Memory B cell (primary cell): ENCODE data around the gene MAML2.

Experiments used
- ATAC-seq: fragments of 150-1000 bp; cut with Tn5 transposase; 2 replicates; pipeline ENCODE4 v1.10.0; 2021; ENCODE audit warnings: low read depth, mild to moderate bottlenecking, moderate library complexity
- DNase-seq, 2 donors: peaks; one replicate each; pipeline ENCODE4 v3.0.0; 2022; ENCODE audit warnings: low spot score in 2 of 2
- H3K27ac Mint-ChIP-seq: one replicate; pipeline ENCODE4 v1.8.0; 2022; ENCODE audit warnings: mild to moderate bottlenecking, moderate library complexity, mixed read lengths
- H3K27me3 Mint-ChIP-seq: one replicate; pipeline ENCODE4 v1.8.0; 2022; ENCODE audit warnings: mixed read lengths
- H3K36me3 Mint-ChIP-seq: one replicate; pipeline ENCODE4 v1.8.0; 2022; ENCODE audit warnings: mild to moderate bottlenecking, mixed read lengths
- H3K4me1 Mint-ChIP-seq: one replicate; pipeline ENCODE4 v1.8.0; 2022; ENCODE audit warnings: mixed read lengths
- H3K4me3 Mint-ChIP-seq: one replicate; pipeline ENCODE4 v1.8.0; 2022; ENCODE audit warnings: mild to moderate bottlenecking, moderate library complexity, mixed read lengths
- H3K9me3 Mint-ChIP-seq: one replicate; pipeline ENCODE4 v1.8.0; 2022; ENCODE audit warnings: mixed read lengths

MAML2 gene

GRCh38 chr11:96332126-96332771 lies 10.7 kb downstream of the MAML2 start:
- H3K9me3 Mint-ChIP-seq = no peaks in the 10 kb centered on the region
- H3K4me3 Mint-ChIP-seq = no peak overlapping the region
- peaks cover 11% of the 10 kb centered on the region for H3K36me3 Mint-ChIP-seq
- DNase-seq (no peak), ATAC-seq (no peak)
- no peak overlapping the region for H3K27ac Mint-ChIP-seq
- H3K27me3 Mint-ChIP-seq = no peaks in the 10 kb centered on the region
- H3K4me1 Mint-ChIP-seq = peaks cover 29% of the 10 kb centered on the region

- H3K9me3 Mint-ChIP-seq = no peaks in the 10 kb centered on the region
- peaks cover 11% of the 10 kb centered on the region for H3K36me3 Mint-ChIP-seq
- no peak overlapping the region for H3K4me3 Mint-ChIP-seq
- no peaks in the 10 kb centered on the region for H3K27me3 Mint-ChIP-seq
- H3K27ac Mint-ChIP-seq = no peak overlapping the region
- DNase-seq (no peak), ATAC-seq (no peak)
- H3K4me1 Mint-ChIP-seq = peaks cover 31% of the 10 kb centered on the region
These were observed 11.3 kb downstream of the MAML2 start for GRCh38 chr11:96331699-96332116.

GRCh38 chr11:96330511-96330859 lies 12.5 kb downstream of the MAML2 start:
- DNase-seq = no peak
- Mint-ChIP-seq H3K36me3 (peaks cover 11% of the 10 kb centered on the region), H3K4me3 (no peak overlapping the region), H3K9me3 (no peaks in the 10 kb centered on the region), H3K27ac (no peak overlapping the region), H3K27me3 (no peaks in the 10 kb centered on the region), H3K4me1 (peaks cover 33% of the 10 kb centered on the region)
- ATAC-seq = no peak

GRCh38 chr11:96329855-96330510 lies 13.0 kb downstream of the MAML2 start:
- Mint-ChIP-seq H3K9me3 (no peaks in the 10 kb centered on the region), H3K4me1 (peaks cover 32% of the 10 kb centered on the region), H3K36me3 (peaks cover 11% of the 10 kb centered on the region), H3K27me3 (no peaks in the 10 kb centered on the region), H3K4me3 (no peak overlapping the region), H3K27ac (no peak overlapping the region)
- ATAC-seq = no peak
- no peak for DNase-seq

- no peaks in the 10 kb centered on the region for H3K27me3 Mint-ChIP-seq
- no peaks in the 10 kb centered on the region for H3K9me3 Mint-ChIP-seq
- H3K4me1 Mint-ChIP-seq = peaks cover 31% of the 10 kb centered on the region
- ATAC-seq (no peak), DNase-seq (no peak)
- H3K4me3 Mint-ChIP-seq = no peak overlapping the region
- peaks cover 11% of the 10 kb centered on the region for H3K36me3 Mint-ChIP-seq
- H3K27ac Mint-ChIP-seq = no peak overlapping the region
These were observed 13.6 kb downstream of the MAML2 start for GRCh38 chr11:96329419-96329818.

- no peak overlapping the region for H3K27ac Mint-ChIP-seq
- peaks cover 31% of the 10 kb centered on the region for H3K4me1 Mint-ChIP-seq
- H3K27me3 Mint-ChIP-seq = no peaks in the 10 kb centered on the region
- no peak for ATAC-seq
- H3K4me3 Mint-ChIP-seq = no peak overlapping the region
- peaks cover 13% of the 10 kb centered on the region for H3K36me3 Mint-ChIP-seq
- no peaks in the 10 kb centered on the region for H3K9me3 Mint-ChIP-seq
- no peak for DNase-seq
These were observed 14.5 kb downstream of the MAML2 start for GRCh38 chr11:96328395-96329010.

- Mint-ChIP-seq H3K4me1 (peaks cover 28% of the 10 kb centered on the region), H3K27me3 (no peaks in the 10 kb centered on the region), H3K9me3 (no peaks in the 10 kb centered on the region), H3K4me3 (no peak overlapping the region), H3K27ac (no peak overlapping the region), H3K36me3 (peaks cover 21% of the 10 kb centered on the region)
- DNase-seq (no peak), ATAC-seq (no peak)
These were observed 16.0 kb downstream of the MAML2 start for GRCh38 chr11:96326959-96327358.

GRCh38 chr11:96324912-96325311 lies 18.1 kb downstream of the MAML2 start:
- peaks cover 20% of the 10 kb centered on the region for H3K36me3 Mint-ChIP-seq
- no peak for DNase-seq
- peaks cover 26% of the 10 kb centered on the region for H3K4me1 Mint-ChIP-seq
- H3K9me3 Mint-ChIP-seq = no peaks in the 10 kb centered on the region
- no peak for ATAC-seq
- H3K27ac Mint-ChIP-seq = peak overlapping the region; percentile 53
- H3K4me3 Mint-ChIP-seq = no peak overlapping the region
- H3K27me3 Mint-ChIP-seq = no peaks in the 10 kb centered on the region

- no peak for DNase-seq
- Mint-ChIP-seq H3K36me3 (peaks cover 14% of the 10 kb centered on the region), H3K4me1 (peaks cover 26% of the 10 kb centered on the region), H3K27me3 (no peaks in the 10 kb centered on the region), H3K4me3 (no peak overlapping the region), H3K9me3 (no peaks in the 10 kb centered on the region), H3K27ac (no peak overlapping the region)
- no peak for ATAC-seq
These were observed 19.4 kb downstream of the MAML2 start for GRCh38 chr11:96323642-96323985.

GRCh38 chr11:96322775-96323641 lies 20.0 kb downstream of the MAML2 start:
- DNase-seq (no peak), ATAC-seq (no peak)
- Mint-ChIP-seq H3K27ac (no peak overlapping the region), H3K9me3 (no peaks in the 10 kb centered on the region), H3K27me3 (no peaks in the 10 kb centered on the region), H3K36me3 (peaks cover 14% of the 10 kb centered on the region), H3K4me1 (peaks cover 26% of the 10 kb centered on the region), H3K4me3 (no peak overlapping the region)

GRCh38 chr11:96321091-96321490 lies 21.9 kb downstream of the MAML2 start:
- no peak for DNase-seq
- Mint-ChIP-seq H3K4me3 (no peak overlapping the region), H3K27me3 (no peaks in the 10 kb centered on the region), H3K9me3 (no peaks in the 10 kb centered on the region), H3K27ac (no peak overlapping the region), H3K4me1 (peaks cover 31% of the 10 kb centered on the region), H3K36me3 (peaks cover 25% of the 10 kb centered on the region)
- no peak for ATAC-seq

GRCh38 chr11:96319898-96320656 lies 22.9 kb downstream of the MAML2 start:
- Mint-ChIP-seq H3K9me3 (no peaks in the 10 kb centered on the region), H3K4me3 (no peak overlapping the region), H3K4me1 (peaks cover 28% of the 10 kb centered on the region), H3K36me3 (peaks cover 26% of the 10 kb centered on the region), H3K27me3 (no peaks in the 10 kb centered on the region), H3K27ac (no peak overlapping the region)
- DNase-seq (no peak), ATAC-seq (no peak)

GRCh38 chr11:96318850-96319249 lies 24.1 kb downstream of the MAML2 start:
- Mint-ChIP-seq H3K36me3 (peaks cover 24% of the 10 kb centered on the region), H3K4me1 (peaks cover 38% of the 10 kb centered on the region), H3K9me3 (no peaks in the 10 kb centered on the region), H3K4me3 (no peak overlapping the region), H3K27me3 (no peaks in the 10 kb centered on the region), H3K27ac (no peak overlapping the region)
- no peak for ATAC-seq
- DNase-seq = no peak
